HG03095 (cell line): ENCODE data around the gene FAM216A.

Source experiments
- ATAC-seq: cut with Tn5 transposase; IDR thresholded peaks from one replicate; pipeline ENCODE4 v1.9.1; 2021; ENCODE audit warnings: moderate library complexity; ENCODE audit not compliant: unreplicated experiment

Gene FAM216A

GRCh38 chr12:110537605-110538409 lies 69.2 kb downstream of the FAM216A start:
- ATAC-seq, result no peak

- ATAC-seq, result no peak
Observed at GRCh38 chr12:110538869-110539622, 70.4 kb downstream of the FAM216A start.
